K562 (cell line): Measurements from ENCODE around the gene STAP1. TPM values are rescaled to one million over a fixed set of nuclear protein-coding genes. Genes with fewer than 3 reads are reported as not detected.

Experiments
- CHD2 ChIP-seq: IDR thresholded peaks from 2 replicates; pipeline ENCODE4 v1.6.1; 2011; ENCODE audit warnings: low read depth, low read length
- FOXA3 ChIP-seq, 2 experiments: fragments of 450-650 bp in 1 of 2; sonication (generic) in 1 of 2; formaldehyde crosslinking; IDR thresholded peaks in 1 of 2; conservative IDR thresholded peaks in 1 of 2; 2 replicates each; pipeline versions ENCODE4 v1.4.0 to v1.8.0; 2020 to 2022; ENCODE audit warnings: mild to moderate bottlenecking in 2 of 2, missing genetic modification reagents in 1 of 2
- GABPB1 ChIP-seq: sonication (generic); formaldehyde crosslinking; IDR thresholded peaks from 2 replicates; pipeline ENCODE4 v1.8.0; 2022; ENCODE audit warnings: mild to moderate bottlenecking, missing genetic modification reagents
- HDAC1 ChIP-seq, 2 experiments: fragments of 450-650 bp; IDR thresholded peaks; 2 replicates each; pipeline ENCODE4 v1.6.1; 2016 to 2017; ENCODE audit warnings: inconsistent platforms in 1 of 2, mild to moderate bottlenecking in 1 of 2, moderate library complexity in 1 of 2
- MYBL2 ChIP-seq, 2 experiments: fragments of 450-650 bp in 1 of 2; sonication (generic) in 1 of 2; formaldehyde crosslinking in 1 of 2; IDR thresholded peaks; 2 replicates each; pipeline versions ENCODE4 v1.6.1 to v1.8.1; 2017 to 2022; ENCODE audit warnings: borderline replicate concordance in 1 of 2, inconsistent platforms in 1 of 2, low read depth in 1 of 2, mild to moderate bottlenecking in 1 of 2, missing genetic modification reagents in 1 of 2, moderate library complexity in 1 of 2
- NFIC ChIP-seq: fragments of 450-650 bp; IDR thresholded peaks from 2 replicates; pipeline ENCODE4 v1.6.1; 2017; ENCODE audit warnings: mild to moderate bottlenecking, inconsistent platforms
- POLR2AphosphoS2 ChIP-seq: IDR thresholded peaks from 2 replicates; pipeline ENCODE4 v1.6.1; 2012; ENCODE audit warnings: low read length, improper control_type of control experiment
- RCOR1 ChIP-seq, 2 experiments: IDR thresholded peaks; 2 replicates each; pipeline ENCODE4 v1.6.1; 2012; ENCODE audit warnings: low read depth in 2 of 2, low read length in 2 of 2, borderline replicate concordance in 1 of 2, improper control_type of control experiment in 1 of 2
- SIN3B ChIP-seq: fragments of 450-650 bp; IDR thresholded peaks from 2 replicates; pipeline ENCODE4 v1.6.1; 2017; ENCODE audit warnings: low read depth, mild to moderate bottlenecking, moderate library complexity
- SRF ChIP-seq, 2 experiments: fragments of 250-450, 450-650 bp in 1 of 2; sonication (Bioruptor Pico) in 1 of 2; sonication (generic) in 1 of 2; formaldehyde crosslinking; IDR thresholded peaks; 2 replicates each; pipeline versions ENCODE4 v1.5.0 to v1.5.1; 2020 to 2022; ENCODE audit warnings: mild to moderate bottlenecking in 1 of 2, missing genetic modification reagents in 1 of 2
- TAF9B ChIP-seq: fragments of 450-650 bp; IDR thresholded peaks from 2 replicates; pipeline ENCODE4 v1.6.1; 2018; ENCODE audit warnings: mild to moderate bottlenecking; ENCODE audit not compliant: partially characterized antibody
- TOE1 ChIP-seq, 2 experiments: fragments of 450-650 bp in 1 of 2; sonication (generic) in 1 of 2; formaldehyde crosslinking in 1 of 2; IDR thresholded peaks; 2 replicates each; pipeline versions ENCODE4 v1.7.1 to v1.8.0; 2016 to 2022; ENCODE audit warnings: borderline replicate concordance in 2 of 2, mild to moderate bottlenecking in 2 of 2, antibody characterized with exemption in 1 of 2, inconsistent platforms in 1 of 2, low read depth in 1 of 2, missing genetic modification reagents in 1 of 2, moderate library complexity in 1 of 2
- XRCC4 ChIP-seq: IDR thresholded peaks from one replicate; pipeline ENCODE4 v1.6.1; 2011; ENCODE audit not compliant: insufficient read depth, insufficient read length; ENCODE audit errors: extremely low read depth
- ZBTB11 ChIP-seq, 3 experiments: fragments of 200-800 bp in 1 of 3; fragments of 250-450 bp in 1 of 3; fragments of 450-650 bp in 1 of 3; sonication (Bioruptor Pico) in 1 of 3; sonication (Bioruptor generic) in 1 of 3; formaldehyde crosslinking in 1 of 3; IDR thresholded peaks; 2 replicates each; pipeline versions ENCODE4 v1.6.1 to v1.8.0; 2016 to 2022; ENCODE audit warnings: mild to moderate bottlenecking in 2 of 3, missing genetic modification characterization in 2 of 3, missing compliant biosample characterization in 1 of 3, moderate library complexity in 1 of 3
- ZBTB33 ChIP-seq: sonication (generic); formaldehyde crosslinking; IDR thresholded peaks from 2 replicates; pipeline ENCODE4 v1.8.1; 2023; ENCODE audit warnings: mild to moderate bottlenecking, missing genetic modification reagents
- ZNF76 ChIP-seq: fragments of 250-450 bp; sonication (Bioruptor Pico); IDR thresholded peaks from 2 replicates; pipeline ENCODE4 v1.4.0; 2020; ENCODE audit warnings: mild to moderate bottlenecking, moderate library complexity, borderline replicate concordance
- ZZZ3 ChIP-seq: fragments of 450-650 bp; IDR thresholded peaks from 2 replicates; pipeline ENCODE4 v1.6.1; 2016; ENCODE audit warnings: antibody characterized with exemption, mild to moderate bottlenecking, moderate library complexity
- polyA plus RNA-seq, 8 experiments: library from polyadenylated mRNA; depleted of rRNA in 4 of 8; stranded (reverse) in 5 of 8; unstranded in 3 of 8; fragments of >200 nt; fragmentation: Nextera tagmentation in 2 of 8; fragmentation: Illumina TruSeq in 1 of 8; extraction: Ambion mirVana in 2 of 8; extraction: Trizol in 1 of 8; gene quantifications; 2 replicates each; pipeline versions ENCODE4 v1.2.1 to v1.2.3, GENCODE V29; 2011 to 2014; ENCODE audit warnings: inconsistent platforms in 1 of 8, missing spikeins in 1 of 8
- total RNA-seq, 7 experiments: library from RNA; depleted of rRNA in 6 of 7; stranded (reverse); fragments of >200 nt in 6 of 7; fragmentation: Illumina TruSeq in 2 of 7; extraction: Trizol in 2 of 7; gene quantifications; 2 replicates each; pipeline versions ENCODE4 v1.2.1 to v1.2.3, GENCODE V29; 2011 to 2021; ENCODE audit warnings: low replicate concordance in 1 of 7

Gene STAP1
- total and polyA plus RNA-seq, 9 of the 15 experiments (the other 6 are each of a cell fraction or from before 2014, with no cell fraction given): 0.50 to 5.6 (median 1.4) TPM

DNA sequence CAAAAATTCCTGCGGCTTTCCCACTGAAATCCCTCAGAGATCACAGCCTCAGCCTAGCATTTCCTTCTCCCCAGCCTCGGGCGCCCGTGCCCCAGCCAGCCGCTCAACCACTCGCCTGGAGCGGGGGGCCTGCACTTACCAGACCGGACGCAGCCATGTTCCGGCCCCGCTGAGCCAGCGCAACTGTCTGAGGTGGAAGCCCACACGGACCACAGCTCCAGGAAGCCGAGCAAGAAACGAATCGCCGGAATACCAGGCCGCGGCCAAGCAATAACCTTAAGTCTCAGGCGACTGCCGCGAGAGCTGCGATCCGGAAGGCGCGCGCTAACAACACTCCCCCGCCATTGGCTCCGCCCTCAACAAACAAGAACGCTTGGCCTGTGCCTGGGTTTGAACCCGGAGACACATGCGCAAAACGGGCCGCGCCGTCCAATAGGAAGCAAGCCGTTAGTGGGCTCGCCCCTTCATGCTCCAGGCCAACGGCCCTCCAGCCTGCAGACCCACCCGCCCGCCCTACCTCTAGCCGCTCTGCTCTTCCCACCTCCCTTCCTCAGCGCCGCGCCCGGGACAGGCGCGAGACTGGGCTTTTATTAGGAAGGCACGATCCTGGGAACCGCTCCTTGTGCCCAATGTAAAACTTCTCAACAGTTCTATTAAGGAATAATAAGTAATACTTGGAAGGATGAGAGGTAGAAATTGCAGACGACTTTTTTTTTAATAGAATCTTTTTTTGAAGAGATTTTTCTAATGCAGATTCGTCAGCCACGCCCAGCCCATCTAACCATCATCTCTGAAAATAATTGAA is 13.1 kb upstream of the STAP1 start, which contains the start of gene CENPC (continued):
- peak; percentile 79 for TF ChIP-seq TAF9B
- peak; percentile 36; the same call in 1 of the 2 replicates for TF ChIP-seq NFIC
- peak in 1 of 2 experiments; percentile 33; a peak in 1 of 4 replicates for TF ChIP-seq RCOR1 (IDR thresholded peaks at IDR 0.05; ENCODE audit: borderline replicate concordance in 1 of 2, low read depth in 2 of 2, low read length in 2 of 2)
- peak; percentile 85 for TF ChIP-seq GABPB1
- TF ChIP-seq MYBL2 (IDR thresholded peaks at IDR 0.05; ENCODE audit: low read depth): peak; percentile 97
- TF ChIP-seq MYBL2 (CRISPR knock-in tag; IDR thresholded peaks at IDR 0.05; ENCODE audit: borderline replicate concordance): peak; percentile 88; the same call in 1 of the 2 replicates
- TF ChIP-seq SIN3B: peak; percentile 58; the same call in 1 of the 2 replicates
- TF ChIP-seq CHD2: peak; percentile 96
- TF ChIP-seq ZZZ3: 0 out of 2 replicates have a peak, but pooled peaks have one; percentile 63
- TF ChIP-seq HDAC1 (IDR thresholded peaks at IDR 0.05): peak in 1 of 2 experiments; percentile 49; a peak in 2 of 4 replicates
- TF ChIP-seq ZNF76 (CRISPR knock-in tag): no peak
- peak in 1 of 2 experiments; percentile 40; a peak in 1 of 4 replicates for TF ChIP-seq SRF (CRISPR knock-in tag; IDR thresholded peaks at IDR 0.05)
- TF ChIP-seq ZBTB33: peak; percentile 29; the same call in 1 of the 2 replicates
- peak in 1 of 3 experiments; percentile 87; a peak in 2 of 6 replicates for TF ChIP-seq ZBTB11 (CRISPR knock-in tag; IDR thresholded peaks at IDR 0.05)
- TF ChIP-seq POLR2AphosphoS2: peak; percentile 49; the same call in 1 of the 2 replicates
- TF ChIP-seq XRCC4: no peak
- TF ChIP-seq TOE1 (IDR thresholded peaks at IDR 0.05; ENCODE audit: borderline replicate concordance): peak; percentile 61; the same call in 1 of the 2 replicates
- no peak for TF ChIP-seq TOE1 (CRISPR knock-in tag; IDR thresholded peaks at IDR 0.05; ENCODE audit: borderline replicate concordance, low read depth)
- TF ChIP-seq FOXA3 (CRISPR knock-in tag; conservative IDR thresholded peaks at IDR 0.05 in 1 of 2, IDR thresholded peaks at IDR 0.05 in 1 of 2): peak; percentile 28 to 82; a peak in 2 of 4 replicates
